HL-60/S4 treated with retinoic acid at 250 ng/mL for 4 days and 3 days (cell line): ENCODE results near the gene GSTK1.

Experiments used
- in situ Hi-C: fragments of 300-500 bp; cut with MboI; formaldehyde crosslinking; loops from 2 replicates; pipeline ENCODE4 v1.7.0; 2022; ENCODE audit warnings: low sequenced_read_pairs

Gene GSTK1

GRCh38 chr7:143290293-143290692, 27.1 kb downstream of the GSTK1 start:
- in situ Hi-C loops, result no loop called here

- in situ Hi-C loops, result no loop called here
Observed at GRCh38 chr7:143292876-143293275, 29.6 kb downstream of the GSTK1 start.

DNA sequence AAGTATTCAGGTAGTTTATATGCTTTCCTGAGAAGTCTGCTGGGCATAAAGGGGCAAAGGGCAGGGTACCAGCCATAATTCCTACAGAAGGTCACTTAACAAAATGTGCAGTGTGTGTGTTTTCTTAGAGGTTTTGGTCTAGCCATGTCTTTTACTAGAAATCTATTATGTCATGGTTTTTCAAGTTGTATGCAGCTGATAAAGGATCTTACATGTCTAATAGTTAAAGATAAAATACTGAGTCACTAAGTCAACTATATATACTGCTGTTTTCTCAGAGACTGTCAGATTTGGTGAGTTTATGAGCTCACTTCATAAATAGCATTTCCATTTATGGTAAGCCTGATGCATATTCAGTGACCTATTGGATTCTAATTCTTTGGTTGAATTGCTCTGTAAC, 32.6 kb downstream of the GSTK1 start:
- in situ Hi-C loops, result no loop called here

GRCh38 chr7:143296686-143297085, 33.4 kb downstream of the GSTK1 start:
- in situ Hi-C loops, result no loop called here

DNA sequence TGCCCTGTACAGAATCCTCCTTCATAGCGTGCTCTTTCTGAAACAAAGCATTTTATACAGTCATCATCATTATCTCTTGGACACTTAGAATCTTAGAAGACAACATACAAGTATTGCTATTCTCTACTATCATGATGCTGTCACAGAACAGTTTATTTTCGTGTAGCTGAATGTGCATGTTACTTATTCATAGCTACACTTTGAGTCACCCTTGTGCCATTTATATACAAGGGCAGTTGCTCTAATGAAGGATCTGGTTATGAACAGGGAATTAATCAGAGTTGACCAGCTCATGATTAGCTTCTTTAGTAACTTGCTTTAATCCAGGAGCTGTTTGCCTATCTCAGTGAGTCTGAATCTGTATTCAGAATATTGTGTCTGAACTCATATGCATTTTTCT, 36.1 kb downstream of the GSTK1 start:
- in situ Hi-C loops, result no loop called here

GRCh38 chr7:143299840-143300239, 36.6 kb downstream of the GSTK1 start:
- in situ Hi-C loops, result no loop called here

DNA sequence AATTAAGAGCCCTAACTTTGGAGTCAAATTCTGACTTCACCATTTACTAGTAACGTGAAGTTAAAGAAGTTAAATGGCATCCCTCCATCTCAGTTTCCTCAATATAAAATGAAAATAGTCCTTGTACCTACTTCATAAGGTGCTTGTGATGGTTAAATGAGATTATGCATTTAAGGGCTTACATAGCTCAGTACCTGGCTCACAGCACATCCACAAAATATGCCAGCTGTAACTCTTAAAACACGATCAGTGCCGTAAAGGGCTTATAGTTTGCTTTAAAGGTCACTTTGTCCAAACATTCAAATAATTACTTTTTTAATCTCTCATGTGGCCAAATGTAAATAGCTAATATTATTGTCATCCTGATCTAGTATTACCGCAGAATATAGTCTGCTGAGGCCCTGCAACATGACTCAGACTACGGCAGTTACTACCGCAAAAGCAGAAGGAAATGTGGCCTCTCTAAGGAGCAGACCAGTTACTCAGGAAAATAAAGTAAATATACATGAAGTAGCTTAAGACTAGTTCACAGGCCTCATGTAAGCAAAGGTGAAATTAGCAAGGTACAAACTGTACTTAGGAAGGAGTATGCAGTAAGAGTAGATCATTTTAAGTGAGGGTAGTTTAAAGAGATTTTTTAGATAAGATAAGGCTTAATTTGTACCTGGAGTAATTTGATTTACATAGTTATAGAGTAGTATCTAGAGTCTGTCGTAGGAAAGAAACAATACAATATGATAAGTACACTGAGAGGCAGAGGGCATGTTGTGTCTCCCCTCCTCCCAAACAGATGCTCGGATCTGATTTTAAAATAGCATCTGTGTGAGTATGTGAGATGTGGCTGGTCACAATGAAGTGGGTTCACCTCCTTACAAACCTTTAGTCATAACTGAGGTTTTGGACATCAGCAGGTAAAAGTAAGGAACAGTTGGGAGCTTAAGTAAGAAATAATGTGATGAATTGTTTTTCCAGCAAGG, 38.0 kb downstream of the GSTK1 start:
- in situ Hi-C loops, result no loop called here

- in situ Hi-C loops, result no loop called here
Observed at GRCh38 chr7:143303733-143304132, 40.5 kb downstream of the GSTK1 start.

GRCh38 chr7:143304938-143305337, 41.7 kb downstream of the GSTK1 start:
- in situ Hi-C loops, result no loop called here

DNA sequence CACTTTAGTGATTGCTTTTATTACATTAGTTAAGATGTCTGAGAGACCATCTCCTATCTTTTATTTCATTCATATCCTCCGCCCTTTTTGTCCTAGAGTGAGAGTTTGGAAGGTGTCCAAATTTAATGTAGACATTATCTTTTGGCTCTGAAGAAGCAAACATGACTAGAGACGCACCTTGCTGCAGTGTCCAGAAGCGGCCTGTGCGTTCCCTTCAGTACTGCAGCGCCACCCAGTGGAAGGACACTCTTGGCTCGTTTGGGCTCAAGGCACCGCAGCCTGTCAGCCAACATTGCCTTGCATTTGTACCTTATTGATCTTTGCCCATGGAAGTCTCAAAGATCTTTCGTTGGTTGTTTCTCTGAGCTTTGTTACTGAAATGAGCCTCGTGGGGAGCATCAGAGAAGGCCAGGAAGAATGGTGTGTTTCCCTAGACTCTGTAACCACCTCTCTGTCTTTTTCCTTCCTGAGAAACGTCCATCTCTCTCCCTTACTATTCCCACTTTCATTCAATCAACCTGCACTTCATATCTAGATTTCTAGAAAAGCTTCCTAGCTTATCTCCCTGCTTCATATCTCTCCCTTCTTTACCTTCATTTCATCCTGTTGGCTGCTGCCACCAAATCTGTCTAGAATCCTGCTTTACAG, 42.3 kb downstream of the GSTK1 start:
- in situ Hi-C loops, result no loop called here

DNA sequence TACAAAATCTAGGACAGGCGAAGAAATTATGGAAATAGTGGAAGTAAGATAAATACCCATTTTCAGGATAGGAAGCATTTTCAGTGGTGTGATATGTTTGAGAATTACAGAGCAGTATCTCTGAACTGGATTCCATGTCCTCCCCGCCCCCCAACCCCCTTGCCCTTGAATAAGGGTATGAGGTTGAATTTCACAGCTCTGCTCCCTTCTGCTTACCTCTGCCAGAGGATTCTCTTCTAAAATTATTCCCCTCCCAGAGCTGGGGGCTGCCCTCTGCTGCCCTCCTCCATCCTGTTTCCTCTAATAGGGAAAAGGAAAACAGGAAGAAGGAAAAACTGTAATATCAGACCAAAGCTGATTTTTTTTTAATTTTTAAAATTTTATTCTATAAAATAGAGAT, 45.4 kb downstream of the GSTK1 start:
- in situ Hi-C loops, result no loop called here

GRCh38 chr7:143314127-143314526, 50.9 kb downstream of the GSTK1 start:
- in situ Hi-C loops, result no loop called here

GRCh38 chr7:143315776-143316175, 52.5 kb downstream of the GSTK1 start, which contains the start of gene CLCN1:
TSS of gene CLCN1 (plus strand) at chr7:143316111. CDS start at chr7:143316213, 102 bp downstream.
- in situ Hi-C loops, result no loop called here

DNA sequence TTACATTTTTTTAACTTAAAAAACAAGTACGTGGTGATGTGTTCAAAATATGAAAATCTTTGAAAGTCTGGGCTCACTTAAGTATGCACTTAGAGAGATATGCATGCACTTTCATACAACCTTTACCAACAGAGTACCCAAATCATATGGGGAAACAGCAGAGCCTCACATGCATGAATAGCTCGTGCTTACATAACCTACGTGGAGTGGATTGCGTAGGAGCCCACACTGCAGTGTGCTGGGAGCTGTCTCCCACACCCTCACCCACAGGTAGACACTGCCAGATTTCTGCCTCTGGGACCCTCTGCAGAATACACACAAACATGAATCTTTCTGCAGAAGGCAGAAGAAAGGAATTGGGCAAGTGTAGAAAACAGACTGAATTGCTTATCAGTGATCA, 53.3 kb downstream of the GSTK1 start:
- in situ Hi-C loops, result no loop called here

- in situ Hi-C loops, result no loop called here
Observed at GRCh38 chr7:143318661-143319060, 55.4 kb downstream of the GSTK1 start.
